Measurements from ENCODE around the gene S100A8. TPM values are rescaled to one million over a fixed set of nuclear protein-coding genes. Genes with fewer than 3 reads are reported as not detected.

Gene S100A8
- polyA plus RNA-seq, 1 experiment, result not detected

DNA sequence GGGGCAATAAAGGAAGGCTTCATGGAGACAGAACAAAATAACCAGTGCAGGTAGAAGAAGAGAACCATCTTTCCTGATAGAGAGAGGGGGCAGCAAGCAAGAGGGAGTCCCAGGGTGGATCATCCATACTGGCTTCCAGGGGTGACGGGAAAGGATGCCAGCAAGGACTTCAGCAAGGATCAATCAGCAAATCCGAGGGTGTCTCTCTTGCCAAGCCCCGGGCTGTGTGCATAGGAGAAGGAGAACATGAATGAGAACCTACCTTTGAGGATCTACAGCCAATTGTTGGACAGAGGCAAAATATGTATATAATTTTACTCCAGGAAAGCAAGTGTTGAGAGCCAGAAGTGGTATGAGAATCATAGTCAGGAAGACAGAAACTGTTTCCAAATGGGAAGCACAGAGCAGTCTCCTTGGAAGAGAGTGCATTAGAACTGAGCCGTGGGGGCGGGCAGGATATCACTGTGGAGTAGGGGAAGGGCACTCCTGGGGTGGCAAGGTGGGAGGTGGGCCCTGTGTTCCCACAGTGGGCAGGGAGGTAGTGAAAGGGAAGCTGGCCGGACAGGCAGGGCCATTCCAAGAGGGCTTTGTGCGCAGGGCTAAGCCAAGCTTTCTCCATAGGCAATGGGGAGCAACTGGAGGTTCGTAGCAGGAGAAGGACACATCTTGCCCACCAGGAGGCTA lies 34.3 kb downstream of the S100A8 start:
- no peak overlapping the region for H3K27ac ChIP-seq (ENCODE audit: low read depth, low read length)
- peaks cover 2% of the 10 kb centered on the region; the same call in 1 of the 2 replicates for H3K9me3 ChIP-seq (ENCODE audit: control insufficient read depth, insufficient read depth, low read length)
- H3K4me3 ChIP-seq (ENCODE audit: low read depth, low read length), result no peak overlapping the region
- ChIA-PET POLR2A (no interaction called here), CTCF (interaction anchor here (1.6 to 8.5 kb wide), 2 partner anchors 109 to 136 kb away, joined by 3 to 354 read pairs; no protein-coding TSS in a partner anchor)
- no peak for DNase-seq (ENCODE audit: low read depth, low spot score)
- peaks cover 3% of the 10 kb centered on the region for H3K27me3 ChIP-seq (ENCODE audit: control insufficient read depth, insufficient read depth, low read length)
- TF ChIP-seq, protein P1, sequence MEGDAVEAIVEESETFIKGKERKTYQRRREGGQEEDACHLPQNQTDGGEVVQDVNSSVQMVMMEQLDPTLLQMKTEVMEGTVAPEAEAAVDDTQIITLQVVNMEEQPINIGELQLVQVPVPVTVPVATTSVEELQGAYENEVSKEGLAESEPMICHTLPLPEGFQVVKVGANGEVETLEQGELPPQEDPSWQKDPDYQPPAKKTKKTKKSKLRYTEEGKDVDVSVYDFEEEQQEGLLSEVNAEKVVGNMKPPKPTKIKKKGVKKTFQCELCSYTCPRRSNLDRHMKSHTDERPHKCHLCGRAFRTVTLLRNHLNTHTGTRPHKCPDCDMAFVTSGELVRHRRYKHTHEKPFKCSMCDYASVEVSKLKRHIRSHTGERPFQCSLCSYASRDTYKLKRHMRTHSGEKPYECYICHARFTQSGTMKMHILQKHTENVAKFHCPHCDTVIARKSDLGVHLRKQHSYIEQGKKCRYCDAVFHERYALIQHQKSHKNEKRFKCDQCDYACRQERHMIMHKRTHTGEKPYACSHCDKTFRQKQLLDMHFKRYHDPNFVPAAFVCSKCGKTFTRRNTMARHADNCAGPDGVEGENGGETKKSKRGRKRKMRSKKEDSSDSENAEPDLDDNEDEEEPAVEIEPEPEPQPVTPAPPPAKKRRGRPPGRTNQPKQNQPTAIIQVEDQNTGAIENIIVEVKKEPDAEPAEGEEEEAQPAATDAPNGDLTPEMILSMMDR (IDR thresholded peaks at IDR 0.05; ENCODE audit: low read depth, low read length), result no peak

DNA sequence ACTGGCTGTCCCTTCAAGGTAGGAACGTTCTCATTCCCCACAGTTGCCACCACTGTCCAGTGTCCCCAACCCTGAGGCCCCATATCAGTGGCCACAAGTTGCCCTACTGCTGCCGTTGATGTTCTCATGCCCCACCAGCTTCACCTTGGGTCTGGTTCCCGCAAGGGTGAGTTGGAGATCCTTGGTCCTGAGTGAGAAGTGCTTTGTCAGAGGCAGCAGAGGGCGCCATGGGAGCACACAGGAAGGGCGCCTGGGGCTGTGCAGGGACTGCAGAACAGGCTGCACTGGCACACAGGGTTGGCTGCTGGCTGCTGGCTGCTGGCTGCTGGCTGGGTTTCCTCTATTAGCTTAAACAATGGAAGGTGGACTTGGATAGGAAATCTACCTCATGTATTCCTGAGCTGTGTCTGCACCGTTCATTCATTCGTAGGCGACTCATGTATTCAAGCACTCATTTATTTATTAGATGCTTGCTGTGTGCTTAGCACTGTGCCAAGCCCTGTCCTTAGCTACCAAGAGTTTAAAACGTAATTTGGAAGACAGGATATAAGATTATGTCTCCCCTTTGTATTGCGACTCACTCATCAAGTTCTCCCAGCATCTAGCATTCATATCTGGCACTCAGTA lies 35.3 kb downstream of the S100A8 start:
- Histone ChIP-seq H3K4me3 (ENCODE audit: low read depth, low read length) (no peak overlapping the region), H3K27ac (ENCODE audit: low read depth, low read length) (no peak overlapping the region), H3K27me3 (ENCODE audit: control insufficient read depth, insufficient read depth, low read length) (peaks cover 2% of the 10 kb centered on the region), H3K9me3 (ENCODE audit: control insufficient read depth, insufficient read depth, low read length) (peaks cover 2% of the 10 kb centered on the region; the same call in 1 of the 2 replicates)
- ChIA-PET POLR2A (no interaction called here), CTCF (interaction anchor here (0.6 to 8.5 kb wide), 8 partner anchors 8 to 212 kb away, joined by 3 to 354 read pairs (median 4); no protein-coding TSS in a partner anchor)
- TF ChIP-seq, protein P1 (IDR thresholded peaks at IDR 0.05; ENCODE audit: low read depth, low read length), result peak; percentile 34
- no peak for DNase-seq (ENCODE audit: low read depth, low spot score)

DNA sequence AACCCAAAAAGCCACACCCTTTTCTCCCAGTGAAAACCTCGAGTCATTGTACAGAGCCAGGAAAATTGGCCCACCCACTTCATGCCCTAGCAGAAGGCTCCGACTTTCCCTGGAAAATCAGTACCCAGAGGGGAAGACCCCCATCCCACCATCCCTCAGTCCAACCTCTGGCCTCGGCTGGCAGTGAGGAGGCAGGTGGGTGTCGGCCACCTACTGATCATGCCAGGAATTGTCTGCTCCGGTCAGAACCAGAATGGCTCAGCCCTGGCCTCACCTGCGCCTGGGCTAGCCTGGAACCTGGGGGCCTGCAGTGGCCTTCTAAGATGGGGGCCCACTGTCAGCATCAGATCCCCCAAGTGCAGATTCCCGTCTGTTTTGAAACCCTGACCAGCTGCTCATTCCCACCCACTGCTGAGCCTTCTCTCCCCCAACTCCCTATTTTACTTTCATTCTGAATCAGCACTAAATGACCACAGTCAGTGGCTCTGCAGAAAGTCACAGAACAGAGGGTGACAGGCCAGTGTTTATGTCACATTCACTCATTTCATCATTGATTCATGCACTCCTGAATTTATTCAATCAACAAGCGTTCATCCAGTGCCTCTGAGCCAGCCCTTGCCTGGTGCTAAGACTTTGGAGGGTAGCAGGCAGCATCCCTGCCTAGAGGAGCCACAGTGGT lies 36.2 kb downstream of the S100A8 start:
- H3K27me3 ChIP-seq (ENCODE audit: control insufficient read depth, insufficient read depth, low read length), result peaks cover 2% of the 10 kb centered on the region
- peaks cover 2% of the 10 kb centered on the region; the same call in 1 of the 2 replicates for H3K9me3 ChIP-seq (ENCODE audit: control insufficient read depth, insufficient read depth, low read length)
- no peak overlapping the region for H3K4me3 ChIP-seq (ENCODE audit: low read depth, low read length)
- DNase-seq (ENCODE audit: low read depth, low spot score), result no peak
- no peak overlapping the region for H3K27ac ChIP-seq (ENCODE audit: low read depth, low read length)
- POLR2A ChIA-PET, result no interaction called here
- TF ChIP-seq, protein P1 (IDR thresholded peaks at IDR 0.05; ENCODE audit: low read depth, low read length), result no peak
- CTCF ChIA-PET, result interaction anchor here (0.7 to 8.5 kb wide), 7 partner anchors 9 to 213 kb away, joined by 3 to 354 read pairs (median 4); no protein-coding TSS in a partner anchor

DNA sequence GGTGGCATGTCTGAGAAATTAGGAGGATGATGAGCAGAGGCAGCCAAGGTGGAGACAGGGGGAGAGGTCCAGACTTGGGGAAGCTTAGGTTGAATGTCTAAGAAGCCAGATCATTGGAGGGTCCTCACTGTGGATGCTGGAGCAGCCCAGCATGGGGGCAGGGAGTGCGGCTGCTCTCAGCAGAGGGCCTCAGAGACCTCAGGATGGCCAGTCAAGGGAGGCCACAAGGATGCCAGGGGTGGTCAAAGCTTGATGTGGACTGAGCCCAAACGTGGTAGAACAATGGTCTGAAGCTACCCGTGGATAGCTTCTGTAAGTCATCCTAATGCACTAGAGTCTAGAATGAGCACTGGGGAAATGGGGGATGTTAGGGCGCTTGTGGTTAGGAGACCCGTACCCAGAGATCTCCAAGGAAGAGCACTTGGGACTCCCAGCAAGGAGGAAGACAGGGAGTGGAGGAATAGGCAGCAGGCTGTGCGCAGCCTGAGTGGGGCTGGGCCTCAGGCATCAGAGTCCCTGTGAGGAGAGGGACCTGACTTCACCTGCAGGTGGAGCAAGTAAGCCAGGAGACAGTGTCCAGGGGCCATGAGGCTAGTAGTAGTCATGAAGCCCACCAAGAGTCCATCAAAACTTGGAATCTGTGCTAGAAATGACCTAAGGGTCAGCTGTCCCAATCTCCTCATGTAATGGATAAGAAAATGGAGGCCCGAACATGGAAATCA lies 37.5 kb downstream of the S100A8 start:
- Histone ChIP-seq H3K27me3 (ENCODE audit: control insufficient read depth, insufficient read depth, low read length) (peaks cover 6% of the 10 kb centered on the region), H3K27ac (ENCODE audit: low read depth, low read length) (no peak overlapping the region), H3K9me3 (ENCODE audit: control insufficient read depth, insufficient read depth, low read length) (peaks cover 2% of the 10 kb centered on the region; the same call in 1 of the 2 replicates), H3K4me3 (ENCODE audit: low read depth, low read length) (no peak overlapping the region)
- CTCF ChIA-PET, result interaction anchor here (0.7 to 8.5 kb wide), 26 partner anchors 10 to 633 kb away, joined by 3 to 354 read pairs (median 8); partner anchors contain the start of genes RAB13, S100A12 and S100A16
- POLR2A ChIA-PET, result interaction anchor here (0.6 kb wide), 1 partner anchor 318 kb away, joined by 4 read pairs; no protein-coding TSS in a partner anchor
- TF ChIP-seq, protein P1 (IDR thresholded peaks at IDR 0.05; ENCODE audit: low read depth, low read length), result peak; percentile 44
- DNase-seq (ENCODE audit: low read depth, low spot score), result no peak
